GM18907 (cell line): ENCODE results near the gene EGR1.
"Not testable (repeated sequence)": the region's sequence is repeated elsewhere in the genome, so short reads cannot be mapped to it uniquely, and the experiment has no call there.

Experiments
- ATAC-seq: cut with Tn5 transposase; IDR thresholded peaks from one replicate; pipeline ENCODE4 v1.9.1; 2021; ENCODE audit warnings: mild to moderate bottlenecking, moderate library complexity; ENCODE audit not compliant: unreplicated experiment

EGR1 gene

DNA sequence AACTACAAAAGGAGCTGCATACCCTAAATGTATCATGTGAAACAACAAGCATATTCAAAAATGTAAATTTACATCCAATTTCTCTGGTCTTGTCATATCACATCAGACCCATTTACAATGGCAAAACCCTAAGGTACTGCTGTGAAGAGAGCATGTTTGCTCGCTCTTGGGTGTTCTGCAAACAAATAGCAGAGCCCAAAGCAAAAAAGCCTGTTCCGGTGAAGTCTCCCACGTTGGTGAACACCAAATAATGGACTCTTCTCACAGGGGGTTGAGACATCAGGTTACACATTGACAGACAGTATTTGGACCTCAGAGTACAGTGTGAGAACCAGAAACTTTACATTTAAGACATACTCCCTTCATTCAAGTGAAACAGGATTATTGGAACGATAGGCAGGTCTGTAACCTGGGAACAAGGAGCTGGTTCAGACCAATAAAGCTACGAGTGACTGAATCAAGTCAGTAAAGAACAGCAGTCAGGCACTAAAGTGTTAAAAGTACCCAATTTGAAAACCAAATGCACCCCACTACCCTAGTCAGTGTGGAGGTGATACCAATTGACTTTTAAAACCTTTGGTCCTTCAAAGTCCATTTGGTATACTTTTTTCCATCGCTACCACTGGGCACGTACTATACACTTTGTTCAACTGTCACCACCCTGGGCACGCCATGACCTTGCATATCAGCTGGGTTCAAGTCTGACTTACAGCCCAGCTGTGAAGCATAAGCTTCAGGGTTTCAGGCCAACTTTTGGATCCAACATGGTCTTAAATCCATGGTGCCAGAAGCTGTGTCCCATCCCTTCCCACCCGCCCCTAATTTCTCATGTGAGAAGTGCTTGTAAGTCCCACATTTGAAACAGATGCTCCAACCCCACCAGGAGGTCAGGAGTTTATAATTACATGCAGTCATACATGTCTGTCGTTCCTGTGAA lies 41.4 kb downstream of the EGR1 start:
- ATAC-seq = no peak

- ATAC-seq = not testable (repeated sequence)
These were observed 42.2 kb downstream of the EGR1 start for GRCh38 chr5:138507485-138507884.

GRCh38 chr5:138508958-138509357 lies 43.7 kb downstream of the EGR1 start:
- no peak for ATAC-seq

- ATAC-seq = no peak
These were observed 48.7 kb downstream of the EGR1 start for GRCh38 chr5:138514021-138514420.

GRCh38 chr5:138515556-138516245 lies 50.4 kb downstream of the EGR1 start:
- no peak for ATAC-seq

GRCh38 chr5:138517437-138517836 lies 52.2 kb downstream of the EGR1 start:
- no peak for ATAC-seq
